HG02763 (cell line): ENCODE data around the gene TMEM115.

Experiments used
- ATAC-seq: cut with Tn5 transposase; IDR thresholded peaks from one replicate; pipeline ENCODE4 v1.9.1; 2021; ENCODE audit warnings: mild to moderate bottlenecking, moderate library complexity; ENCODE audit not compliant: unreplicated experiment

Gene TMEM115

DNA sequence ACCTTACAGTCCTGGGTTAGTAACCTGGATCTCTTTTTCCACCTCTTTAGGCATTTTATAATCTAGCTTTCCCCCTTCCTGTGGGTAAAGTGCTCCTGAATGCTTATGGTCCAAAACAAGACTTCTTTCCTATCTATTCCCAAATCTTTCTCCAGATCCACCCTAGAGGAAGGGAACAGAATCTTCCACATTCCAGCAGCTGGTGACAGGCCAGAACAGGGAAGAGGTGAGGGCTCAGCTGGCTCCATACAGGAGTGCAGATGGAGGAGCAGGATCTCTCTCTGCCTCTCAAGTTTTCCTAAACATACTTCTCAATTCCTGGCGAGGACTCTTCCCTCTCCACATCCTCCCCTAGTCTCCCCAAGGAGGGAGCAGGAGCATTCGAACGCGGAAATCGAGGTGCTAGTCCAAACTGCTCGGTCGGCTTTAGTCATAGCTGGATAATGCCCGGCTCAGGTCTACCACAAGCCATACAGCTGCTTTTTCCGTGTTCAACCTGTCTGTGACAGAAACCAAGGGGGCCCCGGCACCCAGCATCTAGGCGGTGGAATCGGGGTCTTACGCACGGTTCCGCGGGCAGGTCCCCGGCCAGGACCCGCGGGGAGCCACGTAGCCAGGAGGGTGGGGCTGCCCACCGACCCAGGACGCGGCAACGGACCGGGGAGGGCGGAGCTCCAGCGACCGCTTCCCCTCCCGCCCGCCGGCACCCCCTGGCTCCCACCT lies 22.7 kb downstream of the TMEM115 start:
- peak; percentile 36 for ATAC-seq

DNA sequence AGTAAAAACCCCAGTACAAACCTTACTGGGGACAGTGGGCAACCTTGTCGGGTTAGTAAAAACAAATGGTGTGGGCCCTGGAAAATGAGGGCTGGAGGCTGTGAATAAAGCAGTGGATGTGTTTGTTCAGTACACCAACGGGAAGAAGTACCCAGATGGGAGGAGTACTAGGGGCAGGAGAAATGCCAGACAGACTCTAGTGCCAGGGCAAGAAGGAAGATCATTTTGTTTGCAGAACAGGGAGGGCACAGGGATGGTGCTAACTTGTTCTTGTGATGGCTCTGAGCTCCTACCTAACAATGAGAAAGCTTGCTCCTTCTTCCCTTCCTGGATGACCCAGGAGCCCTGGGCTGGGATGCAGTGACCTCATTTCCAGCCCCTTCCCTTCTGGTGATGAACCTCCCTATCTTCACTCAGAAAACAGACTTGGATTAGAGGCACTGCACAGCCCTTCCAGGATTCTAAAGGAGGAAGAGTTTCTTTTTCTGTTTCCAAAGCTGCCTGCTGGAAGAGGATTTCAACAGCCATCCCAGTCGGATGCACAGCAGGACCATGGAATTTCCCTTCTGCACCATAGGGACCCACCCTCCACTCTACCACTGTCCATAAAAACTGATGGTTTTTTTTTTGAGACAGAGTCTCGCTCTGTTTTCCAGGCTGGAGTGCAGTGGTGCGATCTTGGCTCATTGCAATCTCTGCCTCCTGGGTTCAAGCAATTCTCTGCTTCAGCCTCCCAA lies 24.8 kb downstream of the TMEM115 start:
- no peak for ATAC-seq

DNA sequence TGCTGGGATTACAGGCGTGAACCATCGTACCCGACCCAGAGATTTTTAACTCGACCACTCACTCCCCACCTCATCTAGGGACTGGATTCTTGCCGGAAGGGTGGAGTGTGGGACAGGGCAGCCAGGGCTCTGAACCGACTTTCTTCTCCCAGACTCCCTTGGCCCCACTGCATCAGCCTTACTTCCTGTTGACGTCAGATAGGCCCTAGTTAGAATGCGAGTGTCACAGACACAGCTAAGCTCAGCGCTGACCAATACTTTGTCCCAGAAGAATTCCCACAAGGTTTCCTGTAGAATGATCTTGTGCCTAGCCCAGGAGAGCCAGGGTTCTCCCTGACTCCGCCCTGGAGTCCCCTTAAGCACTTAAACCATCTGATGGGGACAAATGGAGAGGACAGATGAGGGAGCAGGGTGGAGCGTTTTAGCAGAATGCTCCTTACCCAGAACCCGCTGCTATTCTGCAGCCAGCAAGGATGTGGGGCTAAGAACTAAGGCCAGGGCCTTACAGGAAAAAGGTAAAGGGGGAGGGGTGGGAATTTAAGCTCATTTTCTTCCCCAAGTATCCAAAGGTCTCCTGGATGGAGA lies 25.5 kb downstream of the TMEM115 start:
- ATAC-seq, result no peak

DNA sequence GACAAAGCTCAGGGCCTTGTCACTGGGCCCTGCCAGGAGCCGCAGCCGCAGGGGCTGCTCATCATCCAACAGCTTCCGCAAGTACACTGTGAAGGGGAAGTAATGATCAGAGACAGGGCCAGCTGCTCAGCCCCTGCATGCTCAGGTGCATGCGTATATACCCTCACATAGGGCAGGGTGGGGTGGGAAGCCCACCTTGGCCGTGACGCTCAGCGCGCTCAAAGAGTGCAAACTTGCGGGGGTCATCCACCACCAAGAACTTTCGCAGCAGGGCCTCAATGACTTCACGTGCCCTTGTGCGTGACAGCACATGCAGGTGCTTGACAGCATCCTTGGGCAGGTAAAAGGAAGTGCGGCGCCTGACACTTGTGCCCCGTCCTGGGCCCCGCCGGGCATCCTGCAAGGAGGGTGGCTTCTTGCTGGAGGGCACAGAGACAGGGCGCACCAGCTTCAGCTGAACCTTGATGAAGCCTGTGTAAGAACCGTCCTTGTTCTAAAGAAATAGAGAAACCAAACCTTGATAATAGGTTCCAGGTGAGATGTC lies 27.9 kb downstream of the TMEM115 start:
- no peak for ATAC-seq

DNA sequence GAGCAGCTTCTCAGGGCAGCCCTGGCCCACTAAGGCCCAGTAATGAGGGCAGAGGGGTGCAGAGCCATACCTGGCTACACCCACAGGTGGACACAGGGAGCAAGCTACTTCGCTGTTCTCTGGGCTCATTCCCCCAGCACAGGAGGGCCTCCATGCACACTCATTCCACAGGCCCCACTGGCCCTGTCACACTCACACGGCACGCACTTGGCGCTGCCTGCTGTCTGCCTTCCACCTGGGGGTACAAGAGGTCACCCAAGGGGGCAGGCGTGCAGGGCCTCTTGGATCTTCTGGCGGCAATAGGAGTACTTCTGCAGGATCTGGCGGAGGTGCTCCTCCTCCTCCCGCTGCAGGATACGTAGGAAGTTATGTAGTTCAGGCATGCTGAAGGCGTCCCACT lies 29.0 kb downstream of the TMEM115 start:
- ATAC-seq, result no peak

DNA sequence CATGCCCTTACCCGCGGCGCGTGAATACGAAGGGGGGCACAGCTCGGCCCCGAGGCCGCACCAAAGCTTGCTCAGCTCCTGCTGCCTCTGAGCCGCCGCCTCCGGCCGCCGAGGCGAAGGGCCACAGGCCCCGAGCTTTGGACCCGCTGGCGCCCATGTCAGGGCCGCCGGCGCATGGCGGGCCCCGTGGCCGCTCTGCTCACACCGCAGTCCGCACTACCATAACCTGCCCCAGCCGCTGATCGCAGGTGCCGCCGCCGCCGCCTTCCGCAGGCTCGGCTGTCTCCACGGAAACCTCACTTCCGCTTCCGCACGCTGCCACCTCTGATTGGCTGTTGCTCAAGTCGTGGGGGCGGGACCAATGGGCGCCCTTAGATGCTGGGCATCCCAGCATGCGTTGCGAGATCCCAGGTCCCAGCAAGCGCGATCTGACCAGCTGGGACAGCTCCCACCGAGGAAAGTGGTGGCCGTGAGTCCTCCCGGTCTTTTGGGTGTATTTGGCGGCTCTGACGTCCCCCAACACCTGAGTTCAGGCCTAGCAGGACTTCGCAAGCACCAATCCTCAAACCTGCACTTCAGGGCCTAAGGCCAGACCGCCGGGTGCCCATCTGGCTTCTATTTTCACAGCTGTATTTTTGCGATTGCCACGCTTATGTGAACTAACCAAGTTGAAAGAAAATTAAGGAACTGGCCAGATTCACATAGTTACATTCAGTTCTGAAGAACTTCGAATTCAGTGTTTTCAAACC lies 31.2 kb downstream of the TMEM115 start, which contains the start of gene TUSC2:
TUSC2 (minus strand) TSS at position 281 of the 749 bp plus-strand sequence; CDS start at position 157, 124 bp downstream.
- peak; percentile 84 for ATAC-seq

DNA sequence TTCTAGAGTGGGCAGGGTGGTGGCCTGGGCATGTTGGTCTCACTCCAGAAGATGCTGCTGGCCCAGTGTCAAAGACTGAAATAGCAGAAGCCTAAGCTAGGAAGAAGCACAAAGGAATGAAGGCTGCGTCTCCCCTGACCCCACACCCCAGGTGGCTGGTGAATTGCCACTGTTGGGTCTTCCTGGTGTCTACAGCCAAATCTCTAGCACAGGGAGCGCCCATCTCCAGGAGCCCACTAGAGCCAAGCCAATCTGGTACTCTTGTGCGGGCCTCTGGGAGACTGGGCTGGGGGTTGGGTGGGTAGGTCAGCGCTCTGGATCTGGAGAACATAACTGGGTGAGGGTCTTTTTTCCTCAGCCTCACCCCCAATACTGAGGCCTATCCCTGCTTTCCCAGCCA lies 32.2 kb downstream of the TMEM115 start:
- ATAC-seq, result no peak

DNA sequence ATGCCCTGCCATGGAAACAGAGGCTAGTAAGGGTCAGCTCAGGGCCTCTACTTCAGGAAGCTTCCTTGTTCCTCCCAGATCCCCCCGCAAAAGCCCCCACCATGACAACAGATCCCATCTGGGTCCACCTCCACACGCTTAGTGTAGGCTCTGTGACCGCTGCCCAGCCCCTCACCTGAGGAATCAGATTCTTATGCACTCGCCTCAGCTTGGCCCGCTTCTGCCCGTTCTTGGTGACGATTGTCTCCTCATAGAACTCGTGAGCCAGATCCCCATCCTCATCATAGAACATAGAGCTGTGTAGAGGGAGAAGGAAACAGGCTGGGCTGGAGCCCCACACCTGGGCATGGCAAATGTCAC lies 33.2 kb downstream of the TMEM115 start:
- no peak for ATAC-seq

DNA sequence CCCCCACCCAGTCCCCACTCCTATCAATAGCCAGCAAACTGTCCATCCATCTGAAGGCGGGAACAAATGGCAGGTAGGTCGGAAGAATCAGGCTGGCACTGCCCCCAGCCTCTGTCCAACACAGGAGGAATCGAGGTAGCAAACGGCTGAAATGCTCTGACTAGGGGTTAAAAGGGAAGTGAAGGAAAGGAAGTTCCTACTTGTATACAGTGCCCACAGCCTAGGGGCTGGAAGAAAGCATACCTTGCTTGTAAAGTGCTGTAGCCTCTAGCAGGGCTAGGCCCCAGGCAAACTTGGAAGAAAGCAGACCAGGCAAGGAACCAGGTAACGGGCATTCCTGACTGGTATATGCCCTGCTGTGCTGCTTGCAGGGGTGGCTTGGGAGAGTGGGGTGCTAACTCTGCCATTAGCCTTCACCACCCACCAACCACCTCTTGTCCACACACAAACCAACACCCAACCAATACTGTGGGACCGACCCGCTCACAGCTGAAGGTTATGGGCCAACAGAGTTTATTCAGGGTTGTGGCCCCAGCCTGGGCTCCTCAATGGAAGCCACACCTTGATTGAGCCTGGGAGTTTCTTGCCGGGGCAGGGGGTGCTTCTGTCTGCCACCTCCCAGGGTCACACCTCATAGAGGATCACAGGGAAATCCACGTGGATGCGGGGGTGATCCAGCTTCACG lies 33.7 kb downstream of the TMEM115 start:
- ATAC-seq, result no peak

DNA sequence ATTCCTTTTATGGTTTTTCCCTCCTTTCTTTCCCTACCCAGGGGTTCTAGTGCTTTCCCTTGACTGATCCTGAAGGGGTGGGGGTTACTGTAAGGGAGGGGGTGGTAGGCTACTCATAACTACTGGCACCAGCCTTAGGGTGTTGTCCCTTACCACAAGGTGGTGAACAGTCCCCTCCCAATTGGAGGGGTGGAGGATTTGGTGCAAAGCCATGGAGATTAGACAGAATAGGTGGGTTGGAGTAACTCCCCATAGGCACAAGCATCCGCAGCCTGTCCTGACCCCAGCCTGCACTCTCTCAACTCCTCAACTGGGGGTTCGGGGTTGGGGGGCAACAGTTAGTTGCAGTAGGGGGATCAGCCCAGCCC lies 34.2 kb downstream of the TMEM115 start:
- no peak for ATAC-seq

DNA sequence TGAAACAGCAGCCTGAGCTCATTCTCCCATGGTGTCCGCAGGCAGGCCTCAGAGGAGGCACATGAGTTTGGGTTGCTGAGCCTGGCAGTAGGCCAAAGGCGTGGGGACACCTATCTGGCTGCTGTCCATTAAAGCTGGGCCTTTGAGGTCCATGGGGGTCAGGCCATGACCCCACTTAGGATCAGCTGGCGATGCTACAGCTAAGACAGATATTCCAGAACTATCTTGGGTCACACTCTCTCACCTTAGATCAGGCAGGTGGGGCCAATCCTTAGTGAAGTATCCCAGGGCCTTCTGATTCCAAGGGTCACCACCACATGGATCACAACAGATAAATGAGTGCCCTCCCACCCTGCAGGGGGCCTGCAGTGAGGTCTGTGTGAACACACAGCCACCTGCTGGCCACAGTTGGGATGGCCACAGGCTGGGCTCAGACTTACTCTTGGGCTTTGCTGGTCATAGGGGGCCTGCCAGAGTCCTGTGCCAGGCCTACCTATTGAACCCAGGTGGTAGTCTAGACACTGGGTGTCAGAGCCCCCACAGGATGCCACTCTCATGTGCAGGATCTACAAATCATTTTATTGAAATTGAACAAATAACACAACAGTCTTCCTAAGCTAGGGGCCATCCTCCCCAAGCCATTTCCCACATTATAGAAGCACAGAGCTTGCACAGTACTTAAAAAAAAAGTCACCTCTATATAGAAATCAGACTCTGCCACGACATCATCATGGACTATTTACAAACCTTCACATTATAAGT lies 34.8 kb downstream of the TMEM115 start:
- ATAC-seq, result no peak

DNA sequence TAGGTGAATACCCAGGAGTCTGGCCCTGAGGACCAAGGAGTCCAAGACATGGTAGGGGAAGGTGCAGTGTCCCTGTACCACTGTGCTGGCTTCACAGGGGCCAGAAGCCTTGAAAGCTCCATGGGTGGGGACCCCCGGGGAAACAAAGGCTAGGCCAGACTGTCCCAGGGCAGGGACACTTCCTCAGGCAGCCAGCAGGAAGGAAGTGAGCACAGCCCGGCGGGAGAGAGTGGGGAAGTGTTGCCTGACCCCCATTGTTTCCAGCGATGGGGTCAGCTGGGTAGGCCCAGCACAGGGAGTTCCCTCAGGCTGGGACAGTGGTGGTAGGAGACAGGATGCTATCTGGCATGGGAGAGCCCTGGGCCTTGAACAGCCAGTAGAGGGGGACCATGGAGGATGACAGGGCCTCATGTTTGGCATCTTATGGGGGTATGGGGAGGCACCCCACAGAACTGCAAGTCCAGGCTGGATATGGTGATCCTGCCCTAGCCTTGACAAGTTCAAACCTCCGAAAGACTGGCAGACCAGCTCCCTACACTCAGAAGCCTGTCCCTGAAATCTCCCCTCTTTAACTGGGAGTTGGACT lies 35.6 kb downstream of the TMEM115 start:
- no peak for ATAC-seq

DNA sequence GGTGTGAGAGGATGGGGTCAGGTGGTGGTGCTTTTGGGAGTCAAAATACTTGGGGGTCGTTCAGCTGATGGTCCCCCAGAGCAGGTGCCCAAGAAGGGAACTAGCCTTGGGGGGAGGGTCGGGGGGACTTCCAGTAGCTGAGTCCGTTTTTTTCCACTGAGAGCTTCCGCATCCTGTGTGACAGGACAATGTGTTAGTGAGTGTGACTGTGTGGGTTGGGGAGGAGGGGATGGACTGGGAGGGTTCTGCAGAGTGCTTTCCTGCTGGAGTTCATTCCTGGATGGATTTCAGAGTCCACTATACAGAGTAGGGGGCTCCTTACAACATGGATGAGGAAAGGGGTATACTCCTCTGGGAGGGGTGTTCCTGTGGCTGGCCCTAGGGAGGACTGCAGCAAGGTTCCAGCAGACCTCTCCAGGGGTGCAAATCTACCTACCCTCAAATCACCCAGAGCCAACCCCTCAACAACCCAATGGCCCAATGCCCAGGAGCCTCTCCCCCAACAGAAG lies 36.2 kb downstream of the TMEM115 start:
- no peak for ATAC-seq

DNA sequence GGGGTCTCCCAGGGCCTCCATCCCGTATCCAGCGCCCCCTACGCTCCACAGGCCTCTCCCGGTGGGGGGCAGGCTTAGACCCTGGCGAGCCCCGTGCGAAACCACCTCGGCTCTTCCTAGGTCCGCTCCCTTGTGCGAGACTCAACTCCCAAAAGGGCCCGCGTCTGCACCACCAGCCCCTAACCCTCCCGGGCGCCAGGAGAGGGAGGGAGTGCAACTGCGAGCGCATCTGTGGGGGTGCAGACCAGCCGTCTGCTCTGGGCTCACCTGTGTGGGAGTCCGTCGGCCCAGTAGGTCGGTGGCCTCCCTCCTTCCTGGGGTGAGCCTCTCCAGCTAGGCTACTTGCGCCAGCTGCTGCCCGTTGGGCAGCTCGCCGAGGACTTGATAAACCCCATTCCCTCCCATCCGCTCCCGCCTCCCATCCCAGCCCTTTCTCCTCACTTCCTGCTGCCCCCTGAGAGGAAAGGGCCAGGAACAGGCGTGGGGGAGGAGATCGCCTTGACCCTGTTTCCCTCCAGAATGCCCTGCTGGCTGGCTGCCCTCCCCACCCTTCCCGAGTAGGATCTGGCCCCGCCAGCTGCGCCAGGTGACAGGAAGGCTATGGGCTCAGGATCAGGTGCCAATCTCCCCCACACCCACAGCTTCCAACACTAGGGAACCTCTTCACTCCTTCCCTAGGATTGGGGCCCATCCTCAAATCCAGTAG lies 36.8 kb downstream of the TMEM115 start, which contains the start of gene HYAL2:
HYAL2 (minus strand) TSS at position 360 of the 706 bp plus-strand sequence. CDS start 2,256 bp downstream, outside the sequence.
- ATAC-seq, result no peak

DNA sequence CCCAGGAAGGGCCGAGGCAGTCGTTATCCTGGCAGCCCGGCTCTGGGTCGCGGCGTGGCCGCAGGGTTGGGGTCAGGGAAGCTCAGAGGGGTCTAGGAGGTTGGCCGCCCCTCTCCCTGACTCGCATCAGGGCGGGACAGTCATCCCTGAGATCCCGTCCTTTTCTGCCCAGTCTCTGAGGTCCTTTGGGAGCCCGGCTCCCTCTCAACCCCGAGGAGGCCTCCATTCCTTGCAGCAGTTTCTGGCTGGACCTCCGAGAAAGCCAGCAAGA lies 37.3 kb downstream of the TMEM115 start:
- no peak for ATAC-seq

DNA sequence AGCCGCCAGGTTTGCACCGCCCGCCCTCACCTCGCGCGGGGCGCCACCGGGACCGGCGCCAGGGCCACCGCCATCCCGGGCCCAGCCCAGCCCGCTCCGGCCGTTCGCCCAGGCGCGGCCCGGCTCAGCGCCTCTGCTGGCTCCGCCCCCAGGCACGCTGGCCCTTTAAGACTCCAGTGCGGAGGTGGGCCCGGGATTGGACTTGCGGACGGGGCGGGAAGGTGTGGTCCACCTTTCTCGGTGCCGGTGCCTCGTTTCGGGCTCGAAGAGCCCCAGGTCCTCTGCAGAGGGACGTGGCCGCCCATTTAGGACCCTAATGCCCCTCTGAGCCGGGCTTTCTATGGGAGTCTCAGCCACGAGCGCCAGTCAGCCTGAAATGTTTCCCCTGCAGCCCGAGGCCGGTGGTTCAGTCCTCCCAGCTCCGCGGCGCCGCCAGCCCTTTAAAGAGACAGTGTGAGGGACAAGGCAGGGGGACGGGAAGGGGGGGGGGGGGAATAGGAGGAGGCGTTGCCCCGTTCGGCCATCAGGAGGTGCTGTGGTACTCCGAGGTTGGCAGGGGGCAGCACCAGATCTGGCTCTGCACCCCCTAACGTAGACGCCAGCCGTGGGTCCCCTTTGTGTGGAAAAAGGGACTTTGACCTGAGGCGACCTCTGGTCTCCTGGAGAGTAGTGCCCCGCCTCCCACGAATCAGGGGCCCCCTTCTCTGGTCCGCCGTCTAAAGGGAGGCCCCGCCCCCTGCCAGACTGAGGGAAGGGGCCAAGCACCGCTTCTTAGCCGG lies 37.8 kb downstream of the TMEM115 start:
- ATAC-seq, result peak; percentile 82

DNA sequence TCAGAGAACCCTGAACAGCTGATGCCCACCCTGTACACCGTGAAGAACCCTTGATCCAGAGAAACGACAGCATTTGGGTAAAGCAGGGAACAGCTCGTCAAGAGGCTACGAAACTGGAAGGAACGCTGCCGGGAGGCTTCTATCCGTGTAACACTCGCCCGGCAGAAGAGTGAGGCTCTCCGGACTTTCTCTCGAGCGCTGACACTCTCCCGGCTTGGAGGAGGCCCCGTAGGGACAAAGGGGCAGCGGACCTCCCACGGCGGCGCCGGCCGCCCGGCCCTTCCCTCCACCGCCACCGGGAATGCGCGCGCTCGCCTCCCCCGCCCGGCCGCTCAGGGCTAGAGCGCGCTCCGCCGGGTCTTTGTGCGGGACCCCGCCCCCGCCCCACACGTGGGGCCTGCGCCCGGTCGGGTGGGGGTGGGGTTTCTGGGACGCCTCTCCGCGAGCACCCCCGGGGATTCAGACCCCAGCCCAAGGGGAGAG lies 38.4 kb downstream of the TMEM115 start:
- ATAC-seq, result peak; percentile 51
